ENCODE measurements around the gene PRKN. TPM values are rescaled to one million over a fixed set of nuclear protein-coding genes. Genes with fewer than 3 reads are reported as not detected.

Gene PRKN
- total RNA-seq, 1 donor from 2014 or later: 7.0 TPM

- Mint-ChIP-seq H3K36me3 (ENCODE audit: unreplicated experiment) (no peaks in the 10 kb centered on the region), H3K4me1 (ENCODE audit: low read depth, unreplicated experiment) (no peaks in the 10 kb centered on the region), H3K27me3 (ENCODE audit: unreplicated experiment) (no peaks in the 10 kb centered on the region), H3K9me3 (ENCODE audit: unreplicated experiment) (peaks cover 2% of the 10 kb centered on the region), H3K27ac (ENCODE audit: unreplicated experiment) (no peak overlapping the region), H3K4me3 (ENCODE audit: unreplicated experiment) (no peak overlapping the region)
- no peak for TF ChIP-seq CTCF (IDR thresholded peaks at IDR 0.05; ENCODE audit: partially characterized antibody, unreplicated experiment)
- DNase-seq: no peak
Observed at GRCh38 chr6:162459985-162460384, 267.6 kb downstream of the PRKN start.

- Mint-ChIP-seq H3K27ac (ENCODE audit: unreplicated experiment) (no peak overlapping the region), H3K36me3 (ENCODE audit: unreplicated experiment) (no peaks in the 10 kb centered on the region), H3K27me3 (ENCODE audit: unreplicated experiment) (no peaks in the 10 kb centered on the region), H3K4me1 (ENCODE audit: low read depth, unreplicated experiment) (peaks cover 4% of the 10 kb centered on the region), H3K9me3 (ENCODE audit: unreplicated experiment) (peaks cover 3% of the 10 kb centered on the region), H3K4me3 (ENCODE audit: unreplicated experiment) (no peak overlapping the region)
- no peak for TF ChIP-seq CTCF (IDR thresholded peaks at IDR 0.05; ENCODE audit: partially characterized antibody, unreplicated experiment)
- DNase-seq: no peak
Observed at GRCh38 chr6:162450358-162450757, 277.2 kb downstream of the PRKN start.

GRCh38 chr6:162448294-162448693 is 279.3 kb downstream of the PRKN start:
- Mint-ChIP-seq H3K27me3 (ENCODE audit: unreplicated experiment) (no peaks in the 10 kb centered on the region), H3K4me1 (ENCODE audit: low read depth, unreplicated experiment) (peaks cover 16% of the 10 kb centered on the region), H3K9me3 (ENCODE audit: unreplicated experiment) (peaks cover 3% of the 10 kb centered on the region), H3K36me3 (ENCODE audit: unreplicated experiment) (no peaks in the 10 kb centered on the region), H3K4me3 (ENCODE audit: unreplicated experiment) (no peak overlapping the region), H3K27ac (ENCODE audit: unreplicated experiment) (no peak overlapping the region)
- no peak for TF ChIP-seq CTCF (IDR thresholded peaks at IDR 0.05; ENCODE audit: partially characterized antibody, unreplicated experiment)
- no peak for DNase-seq

- Mint-ChIP-seq H3K4me1 (ENCODE audit: low read depth, unreplicated experiment) (peaks cover 22% of the 10 kb centered on the region), H3K4me3 (ENCODE audit: unreplicated experiment) (no peak overlapping the region), H3K27me3 (ENCODE audit: unreplicated experiment) (no peaks in the 10 kb centered on the region), H3K36me3 (ENCODE audit: unreplicated experiment) (peaks cover 5% of the 10 kb centered on the region), H3K9me3 (ENCODE audit: unreplicated experiment) (no peaks in the 10 kb centered on the region), H3K27ac (ENCODE audit: unreplicated experiment) (no peak overlapping the region)
- no peak for TF ChIP-seq CTCF (IDR thresholded peaks at IDR 0.05; ENCODE audit: partially characterized antibody, unreplicated experiment)
- no peak for DNase-seq
Observed at GRCh38 chr6:162443101-162443500, 284.5 kb downstream of the PRKN start.

- Mint-ChIP-seq H3K4me3 (ENCODE audit: unreplicated experiment) (no peak overlapping the region), H3K4me1 (ENCODE audit: low read depth, unreplicated experiment) (peaks cover 22% of the 10 kb centered on the region), H3K9me3 (ENCODE audit: unreplicated experiment) (no peaks in the 10 kb centered on the region), H3K36me3 (ENCODE audit: unreplicated experiment) (peaks cover 5% of the 10 kb centered on the region), H3K27me3 (ENCODE audit: unreplicated experiment) (no peaks in the 10 kb centered on the region), H3K27ac (ENCODE audit: unreplicated experiment) (no peak overlapping the region)
- DNase-seq: peak; percentile 47
- peak; percentile 69 for TF ChIP-seq CTCF (IDR thresholded peaks at IDR 0.05; ENCODE audit: partially characterized antibody, unreplicated experiment)
Observed at GRCh38 chr6:162442687-162443086, 284.9 kb downstream of the PRKN start.
